ENCODE data around the gene DONSON. TPM values are rescaled to one million over a fixed set of nuclear protein-coding genes. Genes with fewer than 3 reads are reported as not detected.

DONSON gene
- total and polyA plus RNA-seq, 9 of the 15 experiments (the other 6 are each of a cell fraction or from before 2014, with no cell fraction given): 26.7 to 124 (median 62.6) TPM

DNA sequence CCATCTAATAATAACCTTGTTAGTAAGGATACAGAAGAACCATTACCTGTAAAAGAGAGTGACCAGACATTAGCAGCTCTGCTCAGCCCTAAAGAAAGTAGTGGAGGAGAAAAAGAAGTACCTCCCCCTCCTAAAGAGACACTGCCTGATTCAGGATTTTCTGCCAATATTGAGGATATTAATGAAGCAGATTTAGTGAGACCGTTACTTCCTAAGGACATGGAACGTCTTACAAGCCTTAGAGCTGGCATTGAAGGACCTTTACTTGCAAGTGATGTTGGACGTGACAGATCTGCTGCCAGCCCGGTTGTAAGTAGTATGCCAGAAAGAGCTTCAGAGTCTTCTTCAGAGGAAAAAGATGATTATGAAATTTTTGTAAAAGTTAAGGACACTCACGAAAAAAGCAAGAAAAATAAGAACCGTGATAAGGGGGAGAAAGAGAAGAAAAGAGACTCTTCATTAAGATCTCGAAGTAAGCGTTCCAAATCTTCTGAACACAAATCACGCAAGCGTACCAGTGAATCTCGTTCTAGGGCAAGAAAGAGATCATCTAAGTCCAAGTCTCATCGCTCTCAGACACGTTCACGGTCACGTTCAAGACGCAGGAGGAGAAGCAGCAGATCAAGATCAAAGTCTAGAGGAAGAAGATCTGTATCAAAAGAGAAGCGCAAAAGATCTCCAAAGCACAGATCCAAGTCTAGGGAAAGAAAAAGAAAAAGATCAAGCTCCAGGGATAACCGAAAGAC, 34.1 kb downstream of the DONSON start (continued):
- TF ChIP-seq, protein P1, sequence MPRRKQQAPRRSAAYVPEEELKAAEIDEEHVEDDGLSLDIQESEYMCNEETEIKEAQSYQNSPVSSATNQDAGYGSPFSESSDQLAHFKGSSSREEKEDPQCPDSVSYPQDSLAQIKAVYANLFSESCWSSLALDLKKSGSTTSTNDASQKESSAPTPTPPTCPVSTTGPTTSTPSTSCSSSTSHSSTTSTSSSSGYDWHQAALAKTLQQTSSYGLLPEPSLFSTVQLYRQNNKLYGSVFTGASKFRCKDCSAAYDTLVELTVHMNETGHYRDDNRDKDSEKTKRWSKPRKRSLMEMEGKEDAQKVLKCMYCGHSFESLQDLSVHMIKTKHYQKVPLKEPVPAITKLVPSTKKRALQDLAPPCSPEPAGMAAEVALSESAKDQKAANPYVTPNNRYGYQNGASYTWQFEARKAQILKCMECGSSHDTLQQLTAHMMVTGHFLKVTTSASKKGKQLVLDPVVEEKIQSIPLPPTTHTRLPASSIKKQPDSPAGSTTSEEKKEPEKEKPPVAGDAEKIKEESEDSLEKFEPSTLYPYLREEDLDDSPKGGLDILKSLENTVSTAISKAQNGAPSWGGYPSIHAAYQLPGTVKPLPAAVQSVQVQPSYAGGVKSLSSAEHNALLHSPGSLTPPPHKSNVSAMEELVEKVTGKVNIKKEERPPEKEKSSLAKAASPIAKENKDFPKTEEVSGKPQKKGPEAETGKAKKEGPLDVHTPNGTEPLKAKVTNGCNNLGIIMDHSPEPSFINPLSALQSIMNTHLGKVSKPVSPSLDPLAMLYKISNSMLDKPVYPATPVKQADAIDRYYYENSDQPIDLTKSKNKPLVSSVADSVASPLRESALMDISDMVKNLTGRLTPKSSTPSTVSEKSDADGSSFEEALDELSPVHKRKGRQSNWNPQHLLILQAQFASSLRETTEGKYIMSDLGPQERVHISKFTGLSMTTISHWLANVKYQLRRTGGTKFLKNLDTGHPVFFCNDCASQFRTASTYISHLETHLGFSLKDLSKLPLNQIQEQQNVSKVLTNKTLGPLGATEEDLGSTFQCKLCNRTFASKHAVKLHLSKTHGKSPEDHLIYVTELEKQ (CRISPR knock-in tag; IDR thresholded peaks at IDR 0.05): no peak
- TF ChIP-seq KLF16 (IDR thresholded peaks at IDR 0.05) (0 out of 2 replicates have a peak, but pooled peaks have one; percentile 44), POLR2B (IDR thresholded peaks at IDR 0.05; ENCODE audit: low read depth, partially characterized antibody) (peak; percentile 58)
- TF ChIP-seq, protein P2, sequence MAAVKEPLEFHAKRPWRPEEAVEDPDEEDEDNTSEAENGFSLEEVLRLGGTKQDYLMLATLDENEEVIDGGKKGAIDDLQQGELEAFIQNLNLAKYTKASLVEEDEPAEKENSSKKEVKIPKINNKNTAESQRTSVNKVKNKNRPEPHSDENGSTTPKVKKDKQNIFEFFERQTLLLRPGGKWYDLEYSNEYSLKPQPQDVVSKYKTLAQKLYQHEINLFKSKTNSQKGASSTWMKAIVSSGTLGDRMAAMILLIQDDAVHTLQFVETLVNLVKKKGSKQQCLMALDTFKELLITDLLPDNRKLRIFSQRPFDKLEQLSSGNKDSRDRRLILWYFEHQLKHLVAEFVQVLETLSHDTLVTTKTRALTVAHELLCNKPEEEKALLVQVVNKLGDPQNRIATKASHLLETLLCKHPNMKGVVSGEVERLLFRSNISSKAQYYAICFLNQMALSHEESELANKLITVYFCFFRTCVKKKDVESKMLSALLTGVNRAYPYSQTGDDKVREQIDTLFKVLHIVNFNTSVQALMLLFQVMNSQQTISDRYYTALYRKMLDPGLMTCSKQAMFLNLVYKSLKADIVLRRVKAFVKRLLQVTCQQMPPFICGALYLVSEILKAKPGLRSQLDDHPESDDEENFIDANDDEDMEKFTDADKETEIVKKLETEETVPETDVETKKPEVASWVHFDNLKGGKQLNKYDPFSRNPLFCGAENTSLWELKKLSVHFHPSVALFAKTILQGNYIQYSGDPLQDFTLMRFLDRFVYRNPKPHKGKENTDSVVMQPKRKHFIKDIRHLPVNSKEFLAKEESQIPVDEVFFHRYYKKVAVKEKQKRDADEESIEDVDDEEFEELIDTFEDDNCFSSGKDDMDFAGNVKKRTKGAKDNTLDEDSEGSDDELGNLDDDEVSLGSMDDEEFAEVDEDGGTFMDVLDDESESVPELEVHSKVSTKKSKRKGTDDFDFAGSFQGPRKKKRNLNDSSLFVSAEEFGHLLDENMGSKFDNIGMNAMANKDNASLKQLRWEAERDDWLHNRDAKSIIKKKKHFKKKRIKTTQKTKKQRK (IDR thresholded peaks at IDR 0.05; ENCODE audit: borderline replicate concordance, low read depth, low read length): no peak
- TF ChIP-seq, protein P3, sequence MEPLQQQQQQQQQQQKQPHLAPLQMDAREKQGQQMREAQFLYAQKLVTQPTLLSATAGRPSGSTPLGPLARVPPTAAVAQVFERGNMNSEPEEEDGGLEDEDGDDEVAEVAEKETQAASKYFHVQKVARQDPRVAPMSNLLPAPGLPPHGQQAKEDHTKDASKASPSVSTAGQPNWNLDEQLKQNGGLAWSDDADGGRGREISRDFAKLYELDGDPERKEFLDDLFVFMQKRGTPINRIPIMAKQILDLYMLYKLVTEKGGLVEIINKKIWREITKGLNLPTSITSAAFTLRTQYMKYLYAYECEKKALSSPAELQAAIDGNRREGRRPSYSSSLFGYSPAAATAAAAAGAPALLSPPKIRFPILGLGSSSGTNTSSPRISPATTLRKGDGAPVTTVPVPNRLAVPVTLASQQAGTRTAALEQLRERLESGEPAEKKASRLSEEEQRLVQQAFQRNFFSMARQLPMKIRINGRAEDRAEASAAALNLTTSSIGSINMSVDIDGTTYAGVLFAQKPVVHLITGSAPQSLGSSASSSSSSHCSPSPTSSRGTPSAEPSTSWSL (CRISPR knock-in tag; IDR thresholded peaks at IDR 0.05; ENCODE audit: borderline replicate concordance): no peak
